Measurements from ENCODE around the gene LDHD.

Gene LDHD

GRCh38 chr16:75065149-75065505 is 51.5 kb downstream of the LDHD start:
- TF ChIP-seq, protein P1, sequence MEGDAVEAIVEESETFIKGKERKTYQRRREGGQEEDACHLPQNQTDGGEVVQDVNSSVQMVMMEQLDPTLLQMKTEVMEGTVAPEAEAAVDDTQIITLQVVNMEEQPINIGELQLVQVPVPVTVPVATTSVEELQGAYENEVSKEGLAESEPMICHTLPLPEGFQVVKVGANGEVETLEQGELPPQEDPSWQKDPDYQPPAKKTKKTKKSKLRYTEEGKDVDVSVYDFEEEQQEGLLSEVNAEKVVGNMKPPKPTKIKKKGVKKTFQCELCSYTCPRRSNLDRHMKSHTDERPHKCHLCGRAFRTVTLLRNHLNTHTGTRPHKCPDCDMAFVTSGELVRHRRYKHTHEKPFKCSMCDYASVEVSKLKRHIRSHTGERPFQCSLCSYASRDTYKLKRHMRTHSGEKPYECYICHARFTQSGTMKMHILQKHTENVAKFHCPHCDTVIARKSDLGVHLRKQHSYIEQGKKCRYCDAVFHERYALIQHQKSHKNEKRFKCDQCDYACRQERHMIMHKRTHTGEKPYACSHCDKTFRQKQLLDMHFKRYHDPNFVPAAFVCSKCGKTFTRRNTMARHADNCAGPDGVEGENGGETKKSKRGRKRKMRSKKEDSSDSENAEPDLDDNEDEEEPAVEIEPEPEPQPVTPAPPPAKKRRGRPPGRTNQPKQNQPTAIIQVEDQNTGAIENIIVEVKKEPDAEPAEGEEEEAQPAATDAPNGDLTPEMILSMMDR (IDR thresholded peaks at IDR 0.05; ENCODE audit: control extremely low read depth, extremely low read depth, low read depth, missing control alignments): no peak
- ChIA-PET CTCF (interaction anchor here (0.9 to 1.4 kb wide), 2 partner anchors 9 to 290 kb away, joined by 3 to 6 read pairs; partner anchors contain the start of gene FA2H), POLR2A (no interaction called here)
- DNase-seq (ENCODE audit: extremely low spot score): no peak

- TF ChIP-seq, protein P1 (IDR thresholded peaks at IDR 0.05; ENCODE audit: control extremely low read depth, extremely low read depth, low read depth, missing control alignments): no peak
- DNase-seq (ENCODE audit: extremely low spot score): no peak
- ChIA-PET CTCF (interaction anchor here (0.9 to 1.4 kb wide), 4 partner anchors 10 to 290 kb away, joined by 3 to 6 read pairs (median 4); partner anchors contain the start of gene FA2H), POLR2A (no interaction called here)
Observed at GRCh38 chr16:75064403-75065148, 52.0 kb downstream of the LDHD start.

DNA sequence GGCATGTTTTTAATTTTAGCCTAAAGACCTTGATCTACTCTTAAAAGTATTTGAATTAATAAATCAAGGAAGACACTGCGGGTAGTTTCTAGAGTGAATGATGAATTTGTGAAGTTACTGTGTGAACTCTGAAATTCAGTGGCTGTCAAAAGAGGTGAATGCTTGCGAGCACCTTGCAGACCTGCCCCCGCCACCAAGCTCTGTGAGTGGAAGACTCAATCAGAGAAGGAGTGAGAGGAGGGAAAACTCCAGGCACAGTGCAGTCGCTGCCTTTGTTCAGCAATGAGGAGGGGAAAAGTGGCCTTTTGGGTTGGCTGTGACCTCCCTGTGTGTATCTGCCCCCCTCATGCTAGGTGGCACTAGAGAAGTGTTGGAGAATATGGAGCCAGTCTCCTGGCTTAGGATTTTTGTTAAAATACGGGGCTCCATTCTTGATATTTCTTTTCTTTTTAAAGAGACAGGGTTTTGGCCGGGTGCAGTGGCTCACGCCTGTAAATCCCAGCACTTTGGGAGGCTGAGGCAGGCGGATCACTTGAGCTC is 53.0 kb downstream of the LDHD start:
- CTCF ChIA-PET: interaction anchor here (1.3 to 2.5 kb wide), 4 partner anchors 11 to 48 kb away, joined by 3 to 7 read pairs (median 5); no protein-coding TSS in a partner anchor
- POLR2A ChIA-PET: no interaction called here
- TF ChIP-seq, protein P1 (IDR thresholded peaks at IDR 0.05; ENCODE audit: control extremely low read depth, extremely low read depth, low read depth, missing control alignments): no peak
- no peak for DNase-seq (ENCODE audit: extremely low spot score)

GRCh38 chr16:75062976-75063346 is 53.6 kb downstream of the LDHD start:
- no peak for DNase-seq (ENCODE audit: extremely low spot score)
- POLR2A ChIA-PET: no interaction called here
- CTCF ChIA-PET: interaction anchor here (1.3 to 2.5 kb wide), 5 partner anchors 18 to 49 kb away, joined by 3 to 13 read pairs (median 6); no protein-coding TSS in a partner anchor
- TF ChIP-seq, protein P1 (IDR thresholded peaks at IDR 0.05; ENCODE audit: control extremely low read depth, extremely low read depth, low read depth, missing control alignments): no peak

GRCh38 chr16:75062135-75062975 is 54.2 kb downstream of the LDHD start:
- ChIA-PET CTCF (interaction anchor here (1.3 to 2.5 kb wide), 7 partner anchors 9 to 61 kb away, joined by 3 to 13 read pairs (median 6); no protein-coding TSS in a partner anchor), POLR2A (no interaction called here)
- TF ChIP-seq, protein P1 (IDR thresholded peaks at IDR 0.05; ENCODE audit: control extremely low read depth, extremely low read depth, low read depth, missing control alignments): no peak
- no peak for DNase-seq (ENCODE audit: extremely low spot score)

Data from GM10248 (cell line).